HepG2 (cell line): ENCODE data around the gene TBC1D1. TPM values are rescaled to one million over a fixed set of nuclear protein-coding genes. Genes with fewer than 3 reads are reported as not detected.
A peak's percentile ranks its signal among the peaks of the same experiment; 100 is the strongest.

ENCODE experiments used
- ATAC-seq: fragments of 200-7000 bp; cut with Tn5 transposase; 3 replicates; pipeline ENCODE4 v1.9.1; 2020; ENCODE audit warnings: mild to moderate bottlenecking, moderate library complexity
- BruUV-seq: library from RNA; stranded (reverse); fragments of 400-500 nt; replicated peaks from 2 replicates; lab custom pipeline; 2021; lab: Mats Ljungman, UMichigan
- CTCF ChIA-PET: fragments of 300-600 bp; formaldehyde crosslinking; extraction: SDS; loops from one replicate; lab custom pipeline; 2021; ENCODE audit warnings: low total read pairs, inconsistent platforms, low intra/inter-chr PET ratio; lab: Yijun Ruan, JAX
- POLR2A ChIA-PET: fragments of 350-600 bp; sonication (Branson Sonifier 250); formaldehyde crosslinking; loops from one replicate; lab custom pipeline; 2020; ENCODE audit warnings: antibody characterized with exemption, inconsistent platforms; lab: Yijun Ruan, JAX
- DNase-seq: peaks from one replicate; pipeline ENCODE4 v3.0.0-alpha.2; 2015; ENCODE audit warnings: low spot score
- FAIRE-seq: peaks from 3 replicates; lab custom pipeline; 2011; peaks lifted over from hg19 to GRCh38; lab: Jason Lieb, UNC
- H2AFZ ChIP-seq: one replicate; pipeline ENCODE4 v1.6.1; 2011; ENCODE audit warnings: low read length, inconsistent platforms
- H3K27ac ChIP-seq: fragments of 300-600 bp; 3 replicates; pipeline ENCODE4 v1.8.0; 2011; ENCODE audit warnings: mixed run types, mild to moderate bottlenecking, mixed read lengths, low read length, inconsistent platforms; ENCODE audit not compliant: insufficient read depth; ENCODE audit errors: extremely low read length
- H3K27me3 ChIP-seq, 2 experiments: fragments of 200-600 bp in 1 of 2; 2 replicates in 1 of 2; 3 replicates in 1 of 2; pipeline versions ENCODE4 v1.6.0 to v1.8.0; 2011; ENCODE audit warnings: low read length in 2 of 2, mild to moderate bottlenecking in 2 of 2, moderate library complexity in 2 of 2, inconsistent platforms in 1 of 2; ENCODE audit not compliant: insufficient read depth in 2 of 2, control insufficient read depth in 1 of 2
- H3K36me3 ChIP-seq, 2 experiments: fragments of 200-600 bp in 1 of 2; replicated peaks in 1 of 2; 2 replicates in 1 of 2; 3 replicates in 1 of 2; pipeline versions ENCODE4 v1.5.1 to v1.8.0; 2011; ENCODE audit warnings: low read length in 2 of 2, inconsistent platforms in 1 of 2; ENCODE audit not compliant: insufficient read depth in 2 of 2, control insufficient read depth in 1 of 2
- H3K4me1 ChIP-seq: 2 replicates; pipeline ENCODE4 v1.5.1; 2012; ENCODE audit warnings: low read length, inconsistent platforms; ENCODE audit not compliant: insufficient read depth
- H3K4me2 ChIP-seq: 2 replicates; pipeline ENCODE4 v1.6.0; 2011; ENCODE audit warnings: low read depth, low read length, inconsistent platforms
- H3K4me3 ChIP-seq, 3 experiments: fragments of 200-600 bp in 1 of 3; sonication (generic), shearing (Covaris generic) in 1 of 3; replicated peaks in 1 of 3; 2 replicates each; pipeline ENCODE4 v1.5.1; 2011 to 2016; ENCODE audit warnings: low read length in 3 of 3, inconsistent platforms in 2 of 3, low read depth in 2 of 3, mild to moderate bottlenecking in 2 of 3, control low read depth in 1 of 3, mixed read lengths in 1 of 3; ENCODE audit not compliant: insufficient read depth in 1 of 3
- H3K79me2 ChIP-seq: one replicate; pipeline ENCODE4 v1.6.1; 2011; ENCODE audit warnings: low read length, inconsistent platforms; ENCODE audit not compliant: insufficient read depth
- H3K9ac ChIP-seq: 2 replicates; pipeline ENCODE4 v1.6.0; 2011; ENCODE audit warnings: mild to moderate bottlenecking, low read depth, low read length, inconsistent platforms; ENCODE audit not compliant: insufficient read depth
- H3K9me3 ChIP-seq: 2 replicates; pipeline ENCODE4 v1.5.1; 2012; ENCODE audit warnings: mild to moderate bottlenecking, low read length
- H4K20me1 ChIP-seq: 2 replicates; pipeline ENCODE4 v1.6.0; 2011; ENCODE audit warnings: inconsistent platforms, mild to moderate bottlenecking, low read length, moderate library complexity; ENCODE audit not compliant: insufficient read depth
- CREB1 ChIP-seq, 2 experiments: fragments of 450-650 bp in 1 of 2; IDR thresholded peaks; 2 replicates each; pipeline ENCODE4 v1.6.1; 2016 to 2017; ENCODE audit warnings: control low read depth in 1 of 2, mild to moderate bottlenecking in 1 of 2, missing compliant biosample characterization in 1 of 2, missing genetic modification characterization in 1 of 2
- KLF6 ChIP-seq: IDR thresholded peaks from 2 replicates; pipeline ENCODE4 v1.8.0; 2016; ENCODE audit warnings: missing biosample characterization, missing genetic modification reagents
- SOX13 ChIP-seq, 3 experiments: fragments of 450-650 bp in 1 of 3; sonication (generic) in 1 of 3; formaldehyde crosslinking in 1 of 3; IDR thresholded peaks in 2 of 3; conservative IDR thresholded peaks in 1 of 3; 2 replicates each; pipeline versions ENCODE4 v1.5.0 to v1.6.1; 2016 to 2020; ENCODE audit warnings: antibody characterized with exemption in 1 of 3, mild to moderate bottlenecking in 1 of 3, missing compliant biosample characterization in 1 of 3, missing genetic modification reagents in 1 of 3, moderate library complexity in 1 of 3
- THAP11 ChIP-seq: IDR thresholded peaks from 2 replicates; pipeline ENCODE4 v1.6.1; 2016; ENCODE audit warnings: missing biosample characterization, missing genetic modification reagents
- ZNF430 ChIP-seq: sonication (generic); formaldehyde crosslinking; IDR thresholded peaks from 2 replicates; pipeline ENCODE4 v1.9.0; 2021; ENCODE audit warnings: mild to moderate bottlenecking, missing genetic modification reagents
- ZZZ3 ChIP-seq: sonication (generic); formaldehyde crosslinking; IDR thresholded peaks from 2 replicates; pipeline ENCODE4 v1.4.0; 2020; ENCODE audit warnings: missing genetic modification reagents, mild to moderate bottlenecking, borderline replicate concordance
- WGBS: methylation state at CpG from one replicate; pipeline ENCODE4 v1.1.6; 2017; ENCODE audit warnings: low lambda C conversion rate; 5-methylcytosine and 5-hydroxymethylcytosine counted together
- in situ Hi-C: cut with HindIII; loops from 2 replicates; pipeline ENCODE4 v1.10.0; 2017; ENCODE audit warnings: low pct_unique_long_range_greater_than_20kb; ENCODE audit not compliant: extremely low pct_ligation_motif_present
- intact Hi-C: fragments of 100-400 bp; cut with micrococcal nuclease; formaldehyde crosslinking; loops from one replicate; pipeline ENCODE4 v1.10.0; 2022; ENCODE audit not compliant: unreplicated experiment
- polyA plus RNA-seq, 8 experiments: library from polyadenylated mRNA; depleted of rRNA in 3 of 8; stranded (reverse) in 7 of 8; unstranded in 1 of 8; fragments of >200 nt; fragmentation: Illumina TruSeq in 4 of 8; extraction: Trizol in 4 of 8; gene quantifications; 2 replicates each; pipeline versions ENCODE4 v1.2.1 to v1.2.3, GENCODE V29; 2011 to 2016; ENCODE audit warnings: low read depth in 4 of 8, missing spikeins in 1 of 8, mixed read lengths in 1 of 8; ENCODE audit not compliant: insufficient read depth in 1 of 8
- total RNA-seq, 5 experiments: library from RNA; depleted of rRNA; stranded (reverse); fragments of >200 nt; fragmentation: Illumina TruSeq; extraction: Trizol; gene quantifications; 2 replicates each; pipeline ENCODE4 v1.2.3, GENCODE V29; 2016; ENCODE audit warnings: low read depth in 1 of 5
- TF ChIP-seq, protein P1 (sequence below): sonication (generic); formaldehyde crosslinking; IDR thresholded peaks from 2 replicates; pipeline ENCODE4 v1.4.0; 2020; ENCODE audit warnings: low read depth, mild to moderate bottlenecking, missing genetic modification reagents
- TF ChIP-seq, protein P2 (sequence below): sonication (generic); formaldehyde crosslinking; IDR thresholded peaks from 2 replicates; pipeline ENCODE4 v1.5.0; 2020; ENCODE audit warnings: missing genetic modification reagents
- TF ChIP-seq, protein P3 (sequence below): sonication (generic); formaldehyde crosslinking; IDR thresholded peaks from 2 replicates; pipeline ENCODE4 v1.4.0; 2020; ENCODE audit warnings: missing genetic modification reagents

TBC1D1 gene
- total and polyA plus RNA-seq, 2 of the 13 experiments (the other 11 are each of a cell fraction or from before 2014, with no cell fraction given), result 37.3 to 62.8 TPM

DNA sequence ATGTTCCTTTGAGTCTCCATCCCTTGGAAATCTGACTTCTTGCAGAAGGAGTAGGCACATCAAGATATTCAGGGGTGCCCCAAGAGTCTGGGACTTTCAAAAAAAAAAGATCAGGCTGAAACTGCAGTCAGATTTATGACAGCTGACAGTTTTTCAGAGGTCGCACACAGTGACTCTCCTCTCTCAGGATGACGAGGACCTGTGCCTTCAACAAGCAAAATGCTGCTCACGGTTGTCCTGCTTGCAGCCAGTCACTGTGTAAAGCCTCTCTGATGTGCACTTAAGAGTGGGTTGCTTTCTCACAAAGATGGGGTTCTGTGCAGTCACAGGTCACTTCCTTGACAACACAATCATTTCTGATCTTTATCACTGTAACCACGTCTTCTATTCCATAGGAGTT lies 247.5 kb downstream of the TBC1D1 start:
- Histone ChIP-seq H3K9ac (no peak overlapping the region), H3K4me2 (no peak overlapping the region), H3K27me3 (no peaks in the 10 kb centered on the region), H3K79me2 (no peaks in the 10 kb centered on the region), H3K36me3 (peaks cover 4 to 6% of the 10 kb centered on the region in 2 experiments; a peak in 4 of 5 replicates), H3K4me3 (no peak overlapping the region), H3K4me1 (peaks cover 60% of the 10 kb centered on the region), H4K20me1 (no peaks in the 10 kb centered on the region), H2AFZ (no peak overlapping the region), H3K9me3 (no peaks in the 10 kb centered on the region), H3K27ac (no peak overlapping the region)
- no TSS peak for BruUV-seq
- intact Hi-C loops (no loop called here), in situ Hi-C loops (no loop called here)
- ATAC-seq (no peak), DNase-seq (no peak), FAIRE-seq (no peak)
- POLR2A ChIA-PET, result no interaction called here
- 100% methylated on average over 4 of the region's 4 CpGs for WGBS
- CTCF ChIA-PET, result no interaction called here
- no peak for TF ChIP-seq ZZZ3 (CRISPR knock-in tag)
- TF ChIP-seq, protein P1, sequence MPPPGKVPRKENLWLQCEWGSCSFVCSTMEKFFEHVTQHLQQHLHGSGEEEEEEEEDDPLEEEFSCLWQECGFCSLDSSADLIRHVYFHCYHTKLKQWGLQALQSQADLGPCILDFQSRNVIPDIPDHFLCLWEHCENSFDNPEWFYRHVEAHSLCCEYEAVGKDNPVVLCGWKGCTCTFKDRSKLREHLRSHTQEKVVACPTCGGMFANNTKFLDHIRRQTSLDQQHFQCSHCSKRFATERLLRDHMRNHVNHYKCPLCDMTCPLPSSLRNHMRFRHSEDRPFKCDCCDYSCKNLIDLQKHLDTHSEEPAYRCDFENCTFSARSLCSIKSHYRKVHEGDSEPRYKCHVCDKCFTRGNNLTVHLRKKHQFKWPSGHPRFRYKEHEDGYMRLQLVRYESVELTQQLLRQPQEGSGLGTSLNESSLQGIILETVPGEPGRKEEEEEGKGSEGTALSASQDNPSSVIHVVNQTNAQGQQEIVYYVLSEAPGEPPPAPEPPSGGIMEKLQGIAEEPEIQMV (CRISPR knock-in tag), result no peak
- no peak for TF ChIP-seq CREB1 (IDR thresholded peaks at IDR 0.05)
- TF ChIP-seq CREB1 (CRISPR knock-in tag; IDR thresholded peaks at IDR 0.05), result no peak
- TF ChIP-seq KLF6 (CRISPR knock-in tag), result no peak

DNA sequence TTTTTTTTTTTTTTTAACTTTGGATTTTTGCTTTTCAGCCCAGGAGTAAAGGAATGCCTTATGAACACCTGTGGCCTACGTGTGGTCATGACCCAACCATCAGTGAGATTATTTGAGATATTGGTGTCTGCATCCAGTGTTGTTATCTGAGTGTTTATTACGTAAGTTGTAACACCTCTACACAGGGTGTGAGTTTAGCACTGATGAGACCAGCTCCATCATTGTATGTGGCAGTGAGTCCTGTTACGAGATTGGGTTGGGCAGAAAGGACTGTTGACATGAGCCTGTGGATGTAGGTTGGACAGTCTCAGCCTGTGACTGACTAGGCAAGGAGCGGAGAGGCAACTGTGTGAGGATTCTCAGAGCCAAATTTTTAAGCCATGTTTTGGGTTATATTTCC lies 248.3 kb downstream of the TBC1D1 start:
- no TSS peak for BruUV-seq
- Histone ChIP-seq H3K4me1 (peaks cover 52% of the 10 kb centered on the region), H3K9ac (no peak overlapping the region), H3K27ac (peak overlapping the region; percentile 76), H3K27me3 (no peaks in the 10 kb centered on the region), H2AFZ (no peak overlapping the region), H3K4me2 (no peak overlapping the region), H3K9me3 (no peaks in the 10 kb centered on the region), H3K4me3 (no peak overlapping the region), H3K36me3 (peaks cover 4 to 6% of the 10 kb centered on the region in 2 experiments; a peak in 4 of 5 replicates)
- ChIA-PET POLR2A (no interaction called here), CTCF (no interaction called here)
- no peak for DNase-seq
- ATAC-seq, result no peak
- in situ Hi-C loops (no loop called here), intact Hi-C loops (no loop called here)
- TF ChIP-seq THAP11 (CRISPR knock-in tag), result no peak
- TF ChIP-seq ZNF430 (CRISPR knock-in tag), result no peak
- TF ChIP-seq, protein P2, sequence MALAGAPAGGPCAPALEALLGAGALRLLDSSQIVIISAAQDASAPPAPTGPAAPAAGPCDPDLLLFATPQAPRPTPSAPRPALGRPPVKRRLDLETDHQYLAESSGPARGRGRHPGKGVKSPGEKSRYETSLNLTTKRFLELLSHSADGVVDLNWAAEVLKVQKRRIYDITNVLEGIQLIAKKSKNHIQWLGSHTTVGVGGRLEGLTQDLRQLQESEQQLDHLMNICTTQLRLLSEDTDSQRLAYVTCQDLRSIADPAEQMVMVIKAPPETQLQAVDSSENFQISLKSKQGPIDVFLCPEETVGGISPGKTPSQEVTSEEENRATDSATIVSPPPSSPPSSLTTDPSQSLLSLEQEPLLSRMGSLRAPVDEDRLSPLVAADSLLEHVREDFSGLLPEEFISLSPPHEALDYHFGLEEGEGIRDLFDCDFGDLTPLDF (CRISPR knock-in tag), result no peak
- TF ChIP-seq SOX13 (IDR thresholded peaks at IDR 0.05), result no peak
- no peak for TF ChIP-seq SOX13 (CRISPR knock-in tag; conservative IDR thresholded peaks at IDR 0.05 in 1 of 2, IDR thresholded peaks at IDR 0.05 in 1 of 2)
- TF ChIP-seq, protein P3, sequence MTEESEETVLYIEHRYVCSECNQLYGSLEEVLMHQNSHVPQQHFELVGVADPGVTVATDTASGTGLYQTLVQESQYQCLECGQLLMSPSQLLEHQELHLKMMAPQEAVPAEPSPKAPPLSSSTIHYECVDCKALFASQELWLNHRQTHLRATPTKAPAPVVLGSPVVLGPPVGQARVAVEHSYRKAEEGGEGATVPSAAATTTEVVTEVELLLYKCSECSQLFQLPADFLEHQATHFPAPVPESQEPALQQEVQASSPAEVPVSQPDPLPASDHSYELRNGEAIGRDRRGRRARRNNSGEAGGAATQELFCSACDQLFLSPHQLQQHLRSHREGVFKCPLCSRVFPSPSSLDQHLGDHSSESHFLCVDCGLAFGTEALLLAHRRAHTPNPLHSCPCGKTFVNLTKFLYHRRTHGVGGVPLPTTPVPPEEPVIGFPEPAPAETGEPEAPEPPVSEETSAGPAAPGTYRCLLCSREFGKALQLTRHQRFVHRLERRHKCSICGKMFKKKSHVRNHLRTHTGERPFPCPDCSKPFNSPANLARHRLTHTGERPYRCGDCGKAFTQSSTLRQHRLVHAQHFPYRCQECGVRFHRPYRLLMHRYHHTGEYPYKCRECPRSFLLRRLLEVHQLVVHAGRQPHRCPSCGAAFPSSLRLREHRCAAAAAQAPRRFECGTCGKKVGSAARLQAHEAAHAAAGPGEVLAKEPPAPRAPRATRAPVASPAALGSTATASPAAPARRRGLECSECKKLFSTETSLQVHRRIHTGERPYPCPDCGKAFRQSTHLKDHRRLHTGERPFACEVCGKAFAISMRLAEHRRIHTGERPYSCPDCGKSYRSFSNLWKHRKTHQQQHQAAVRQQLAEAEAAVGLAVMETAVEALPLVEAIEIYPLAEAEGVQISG (CRISPR knock-in tag), result no peak
- TF ChIP-seq, all 625 proteins: peak for 0
- 100% methylated on average over 4 of the region's 4 CpGs for WGBS
- no peak for FAIRE-seq
- no peaks in the 10 kb centered on the region for H4K20me1 ChIP-seq
- no peaks in the 10 kb centered on the region for H3K79me2 ChIP-seq
